Glutamatergic neuron (in vitro differentiated cells): Measurements from ENCODE around the gene CFAP97D1. TPM values are rescaled to one million over a fixed set of nuclear protein-coding genes. Genes with fewer than 3 reads are reported as not detected.

ENCODE experiments used
- DNase-seq: peaks from one replicate; pipeline ENCODE4 v3.0.0; 2022
- H3K27ac Mint-ChIP-seq: one replicate; pipeline ENCODE4 v1.8.0; 2020; ENCODE audit warnings: mild to moderate bottlenecking, mixed read lengths, inconsistent platforms; ENCODE audit not compliant: unreplicated experiment
- H3K27me3 Mint-ChIP-seq: one replicate; pipeline ENCODE4 v1.8.0; 2020; ENCODE audit warnings: mild to moderate bottlenecking, moderate library complexity, mixed read lengths, inconsistent platforms; ENCODE audit not compliant: unreplicated experiment
- H3K36me3 Mint-ChIP-seq: one replicate; pipeline ENCODE4 v1.8.0; 2020; ENCODE audit warnings: mild to moderate bottlenecking, mixed read lengths, inconsistent platforms; ENCODE audit not compliant: unreplicated experiment
- H3K4me1 Mint-ChIP-seq: one replicate; pipeline ENCODE4 v1.8.0; 2020; ENCODE audit warnings: mild to moderate bottlenecking, low read depth, mixed read lengths, inconsistent platforms; ENCODE audit not compliant: unreplicated experiment
- H3K4me3 Mint-ChIP-seq: one replicate; pipeline ENCODE4 v1.8.0; 2020; ENCODE audit warnings: mild to moderate bottlenecking, mixed read lengths, inconsistent platforms; ENCODE audit not compliant: unreplicated experiment
- H3K9me3 Mint-ChIP-seq: one replicate; pipeline ENCODE4 v1.8.0; 2020; ENCODE audit warnings: mild to moderate bottlenecking, moderate library complexity, mixed read lengths, inconsistent platforms; ENCODE audit not compliant: unreplicated experiment
- total RNA-seq: library from RNA; stranded (reverse); fragmentation: NEBNext Ultra II Directional; extraction: Animal tissue kit (Norgen Biotek cat#: 25700); gene quantifications from one replicate; pipeline ENCODE4 v1.2.1, GENCODE V29; 2021; ENCODE audit not compliant: unreplicated experiment
- TF ChIP-seq, protein P1 (sequence below): fragments of 200-600 bp; sonication (generic); IDR thresholded peaks from one replicate; pipeline ENCODE4 v1.5.0; 2021; ENCODE audit not compliant: partially characterized antibody, unreplicated experiment

Gene CFAP97D1
- total RNA-seq, 1 donor from 2014 or later: not detected

DNA sequence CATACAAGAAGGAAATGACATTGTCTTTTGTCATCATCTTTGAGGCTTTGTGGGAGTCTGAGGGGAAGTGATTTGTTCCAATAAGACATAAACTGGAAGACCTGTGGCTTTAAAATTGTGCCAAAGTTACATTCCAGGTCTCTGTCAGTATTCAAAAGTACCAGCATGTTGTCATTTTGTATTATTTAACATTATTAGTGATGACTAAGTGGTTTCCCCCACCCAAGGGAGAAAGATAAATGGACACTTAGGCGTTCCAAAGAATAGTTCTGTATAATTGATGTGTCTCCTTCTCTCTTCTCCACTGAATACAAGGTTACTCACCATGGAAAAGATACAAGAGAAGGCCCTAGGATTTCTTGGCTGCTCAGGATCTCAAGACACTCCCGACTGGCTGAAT, 3.8 kb downstream of the CFAP97D1 start:
- Mint-ChIP-seq H3K9me3 (no peaks in the 10 kb centered on the region), H3K4me1 (peaks cover 16% of the 10 kb centered on the region), H3K27ac (no peak overlapping the region), H3K36me3 (peaks cover 5% of the 10 kb centered on the region), H3K4me3 (no peak overlapping the region), H3K27me3 (peaks cover 3% of the 10 kb centered on the region)
- no peak for DNase-seq
- TF ChIP-seq, protein P1, sequence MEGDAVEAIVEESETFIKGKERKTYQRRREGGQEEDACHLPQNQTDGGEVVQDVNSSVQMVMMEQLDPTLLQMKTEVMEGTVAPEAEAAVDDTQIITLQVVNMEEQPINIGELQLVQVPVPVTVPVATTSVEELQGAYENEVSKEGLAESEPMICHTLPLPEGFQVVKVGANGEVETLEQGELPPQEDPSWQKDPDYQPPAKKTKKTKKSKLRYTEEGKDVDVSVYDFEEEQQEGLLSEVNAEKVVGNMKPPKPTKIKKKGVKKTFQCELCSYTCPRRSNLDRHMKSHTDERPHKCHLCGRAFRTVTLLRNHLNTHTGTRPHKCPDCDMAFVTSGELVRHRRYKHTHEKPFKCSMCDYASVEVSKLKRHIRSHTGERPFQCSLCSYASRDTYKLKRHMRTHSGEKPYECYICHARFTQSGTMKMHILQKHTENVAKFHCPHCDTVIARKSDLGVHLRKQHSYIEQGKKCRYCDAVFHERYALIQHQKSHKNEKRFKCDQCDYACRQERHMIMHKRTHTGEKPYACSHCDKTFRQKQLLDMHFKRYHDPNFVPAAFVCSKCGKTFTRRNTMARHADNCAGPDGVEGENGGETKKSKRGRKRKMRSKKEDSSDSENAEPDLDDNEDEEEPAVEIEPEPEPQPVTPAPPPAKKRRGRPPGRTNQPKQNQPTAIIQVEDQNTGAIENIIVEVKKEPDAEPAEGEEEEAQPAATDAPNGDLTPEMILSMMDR: no peak

- TF ChIP-seq, protein P1: no peak
- peaks cover 5% of the 10 kb centered on the region for H3K36me3 Mint-ChIP-seq
- H3K27ac Mint-ChIP-seq: no peak overlapping the region
- no peaks in the 10 kb centered on the region for H3K9me3 Mint-ChIP-seq
- peaks cover 3% of the 10 kb centered on the region for H3K27me3 Mint-ChIP-seq
- peaks cover 14% of the 10 kb centered on the region for H3K4me1 Mint-ChIP-seq
- H3K4me3 Mint-ChIP-seq: peak overlapping the region; percentile 31
- DNase-seq: no peak
Observed at GRCh38 chr17:43784628-43785101, 4.4 kb downstream of the CFAP97D1 start.

DNA sequence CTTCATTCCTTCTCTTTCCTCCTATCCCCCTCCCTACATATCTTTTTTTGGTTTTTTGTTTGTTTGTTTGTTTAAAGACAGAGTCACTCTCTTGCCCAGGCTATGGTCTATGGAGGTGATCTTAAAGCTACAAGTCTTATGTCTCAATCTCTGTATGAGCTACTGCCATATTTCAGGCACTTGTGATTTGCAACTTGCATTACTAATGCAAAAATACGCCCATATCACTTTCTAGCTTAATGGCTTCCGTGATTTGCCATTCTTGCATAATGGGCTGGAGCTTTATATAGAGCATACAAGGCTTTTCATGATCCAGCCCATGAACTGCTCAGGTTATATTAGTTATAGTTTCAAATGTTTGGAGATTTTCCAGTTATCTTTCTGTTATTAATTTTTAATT, 7.5 kb downstream of the CFAP97D1 start:
- peaks cover 2% of the 10 kb centered on the region for H3K27me3 Mint-ChIP-seq
- H3K4me1 Mint-ChIP-seq: peaks cover 15% of the 10 kb centered on the region
- H3K27ac Mint-ChIP-seq: no peak overlapping the region
- peaks cover 5% of the 10 kb centered on the region for H3K36me3 Mint-ChIP-seq
- TF ChIP-seq, protein P1: no peak
- H3K4me3 Mint-ChIP-seq: no peak overlapping the region
- no peak for DNase-seq
- no peaks in the 10 kb centered on the region for H3K9me3 Mint-ChIP-seq

GRCh38 chr17:43788540-43788939, 8.3 kb downstream of the CFAP97D1 start:
- H3K27me3 Mint-ChIP-seq: peaks cover 2% of the 10 kb centered on the region
- H3K36me3 Mint-ChIP-seq: peaks cover 5% of the 10 kb centered on the region
- no peak overlapping the region for H3K27ac Mint-ChIP-seq
- DNase-seq: no peak
- peaks cover 10% of the 10 kb centered on the region for H3K4me1 Mint-ChIP-seq
- TF ChIP-seq, protein P1: no peak
- no peak overlapping the region for H3K4me3 Mint-ChIP-seq
- H3K9me3 Mint-ChIP-seq: no peaks in the 10 kb centered on the region

DNA sequence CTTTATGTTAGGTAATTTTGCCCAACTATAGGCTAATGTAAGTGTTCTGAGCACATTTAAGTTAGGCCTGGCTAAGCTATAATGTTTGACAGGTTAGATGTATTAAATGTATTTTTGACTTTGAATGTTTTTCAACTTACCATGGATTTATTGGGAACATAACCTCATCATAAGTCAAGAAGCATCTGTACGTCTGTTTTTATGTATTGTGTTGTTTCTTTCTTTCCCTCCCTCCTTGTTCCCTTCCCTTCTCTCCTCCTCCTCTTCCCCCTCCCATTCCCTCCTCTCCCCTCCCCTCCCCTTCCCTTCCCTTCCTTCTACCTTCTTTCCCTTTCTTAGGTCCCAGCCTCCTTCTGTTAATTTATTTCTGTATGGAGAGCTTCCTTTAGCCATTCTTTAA, 9.2 kb downstream of the CFAP97D1 start:
- H3K27me3 Mint-ChIP-seq: peaks cover 2% of the 10 kb centered on the region
- no peak for DNase-seq
- peaks cover 10% of the 10 kb centered on the region for H3K4me1 Mint-ChIP-seq
- H3K4me3 Mint-ChIP-seq: no peak overlapping the region
- peaks cover 5% of the 10 kb centered on the region for H3K36me3 Mint-ChIP-seq
- TF ChIP-seq, protein P1: no peak
- no peak overlapping the region for H3K27ac Mint-ChIP-seq
- H3K9me3 Mint-ChIP-seq: no peaks in the 10 kb centered on the region
